GM21423 (cell line): ENCODE results near the gene LIMS2.

ENCODE experiments used
- ATAC-seq: cut with Tn5 transposase; IDR thresholded peaks from one replicate; pipeline ENCODE4 v1.9.1; 2021; ENCODE audit warnings: mild to moderate bottlenecking, moderate library complexity; ENCODE audit not compliant: unreplicated experiment

The LIMS2 gene

GRCh38 chr2:127658641-127659407, 16.5 kb downstream of the LIMS2 start:
- ATAC-seq, result no peak

GRCh38 chr2:127658146-127658545, 17.2 kb downstream of the LIMS2 start:
- ATAC-seq, result no peak

GRCh38 chr2:127657232-127657595, 18.1 kb downstream of the LIMS2 start:
- ATAC-seq, result no peak

GRCh38 chr2:127656569-127657231, 18.6 kb downstream of the LIMS2 start:
- no peak for ATAC-seq

GRCh38 chr2:127655209-127656073, 19.9 kb downstream of the LIMS2 start:
- no peak for ATAC-seq

GRCh38 chr2:127654838-127655175, 20.5 kb downstream of the LIMS2 start:
- ATAC-seq, result no peak

- ATAC-seq, result no peak
These were observed 21.1 kb downstream of the LIMS2 start for GRCh38 chr2:127654084-127654837.

- ATAC-seq, result no peak
These were observed 21.8 kb downstream of the LIMS2 start for GRCh38 chr2:127653421-127654083.

- no peak for ATAC-seq
These were observed 22.5 kb downstream of the LIMS2 start for GRCh38 chr2:127652786-127653357.

GRCh38 chr2:127651971-127652550, 23.3 kb downstream of the LIMS2 start:
- no peak for ATAC-seq

- ATAC-seq, result no peak
These were observed 23.9 kb downstream of the LIMS2 start for GRCh38 chr2:127651381-127651809.

- ATAC-seq, result no peak
These were observed 24.4 kb downstream of the LIMS2 start for GRCh38 chr2:127650785-127651380.

GRCh38 chr2:127650041-127650784, 25.1 kb downstream of the LIMS2 start:
- ATAC-seq, result no peak

GRCh38 chr2:127649684-127650040, 25.7 kb downstream of the LIMS2 start:
- no peak for ATAC-seq

GRCh38 chr2:127649100-127649611, 26.2 kb downstream of the LIMS2 start:
- ATAC-seq, result no peak

GRCh38 chr2:127648321-127648720, 27.0 kb downstream of the LIMS2 start:
- ATAC-seq, result no peak

- ATAC-seq, result no peak
These were observed 27.8 kb downstream of the LIMS2 start for GRCh38 chr2:127647242-127648190.
